Pulmonary artery endothelial cell (primary cell): Measurements from ENCODE around the gene GALK2. TPM values are rescaled to one million over a fixed set of nuclear protein-coding genes. Genes with fewer than 3 reads are reported as not detected.

Experiments used
- DNase-seq: peaks from one replicate; pipeline ENCODE4 v3.0.0-alpha.2; 2011; ENCODE audit warnings: low read depth, low spot score
- total RNA-seq: library from RNA; depleted of rRNA; stranded (reverse); fragments of >200 nt; gene quantifications from 2 replicates; pipeline ENCODE4 v1.2.3, GENCODE V29; 2014

The GALK2 gene
- total RNA-seq, 1 donor from 2014 or later: 56.7 TPM

DNA sequence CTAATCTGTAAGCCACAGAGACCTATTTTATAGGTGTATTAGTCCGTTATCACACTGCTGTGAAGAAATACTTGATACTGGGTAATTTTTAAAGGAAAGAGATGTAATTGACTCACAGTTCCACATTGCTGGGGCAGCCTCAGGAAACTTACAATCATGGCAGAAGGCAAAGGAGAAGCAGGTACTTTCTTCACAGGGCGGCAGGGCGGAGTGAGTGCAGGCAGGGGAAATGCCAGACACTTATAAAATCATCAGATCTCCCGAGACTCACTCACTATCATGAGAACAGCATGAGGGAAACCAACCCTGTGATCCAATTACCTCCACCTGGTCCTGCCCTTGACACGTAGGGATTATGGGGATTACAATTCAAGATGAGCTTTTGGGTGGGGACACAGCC lies 108.7 kb downstream of the GALK2 start:
- no peak for DNase-seq

DNA sequence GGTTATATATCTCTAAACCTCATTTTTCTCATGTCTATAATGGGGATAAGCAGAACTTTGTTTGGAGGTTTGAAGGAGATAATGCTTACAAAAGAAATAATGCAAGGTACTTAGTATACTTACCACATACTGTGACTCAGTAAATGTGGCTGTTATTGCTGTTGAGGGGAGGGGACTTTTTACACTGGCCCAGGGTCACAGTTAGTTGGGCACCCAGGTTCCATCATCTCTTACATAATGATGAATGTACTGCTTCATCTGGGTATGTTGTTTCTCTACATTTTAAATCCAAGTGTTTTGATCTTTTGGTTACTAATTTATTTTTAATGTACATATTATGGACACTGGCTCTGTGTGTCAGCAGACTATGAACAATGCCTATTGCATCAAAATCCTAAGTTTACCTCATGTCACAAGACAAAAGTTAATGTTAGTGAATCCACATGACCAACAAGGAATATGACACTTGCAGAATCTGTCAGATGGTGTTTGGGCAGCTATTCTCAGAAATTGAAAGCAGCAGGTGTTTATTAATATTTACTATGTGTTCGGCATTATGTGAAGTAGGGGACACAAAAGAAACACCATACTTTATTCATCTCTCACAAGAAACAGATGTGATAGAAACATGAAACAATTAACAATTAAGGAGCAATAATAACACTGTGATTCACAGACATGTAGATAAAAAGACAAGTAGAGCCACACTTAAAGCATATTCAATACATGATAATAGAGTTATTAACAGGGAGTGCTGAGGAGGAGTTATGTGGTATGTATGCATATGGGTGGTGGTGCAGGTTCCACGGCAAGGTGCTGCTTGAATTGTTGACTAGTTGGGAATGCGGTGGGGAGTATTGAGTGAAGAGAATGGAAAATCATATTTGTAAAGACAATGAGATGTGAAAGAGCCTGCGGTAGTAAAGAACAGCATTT lies 109.7 kb downstream of the GALK2 start:
- no peak for DNase-seq

DNA sequence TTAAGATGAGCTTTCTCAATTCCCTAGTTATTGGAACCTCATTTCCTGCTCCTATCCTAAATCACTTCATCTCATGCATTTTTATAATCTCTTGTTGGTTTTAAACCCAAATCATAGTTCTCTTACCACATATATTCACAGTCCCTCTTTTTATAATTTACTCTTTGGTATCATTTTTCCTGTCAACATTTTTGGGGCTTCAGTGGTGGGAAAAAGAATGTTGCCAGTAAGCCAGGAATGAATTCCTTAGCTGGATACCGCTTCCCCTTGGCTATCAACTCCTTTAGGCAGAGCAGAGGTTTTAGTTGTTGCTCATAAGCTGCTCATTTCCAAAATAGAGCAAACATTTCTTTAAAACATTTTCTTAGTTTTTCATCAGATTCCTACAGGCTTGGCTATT lies 112.3 kb downstream of the GALK2 start:
- DNase-seq: no peak

DNA sequence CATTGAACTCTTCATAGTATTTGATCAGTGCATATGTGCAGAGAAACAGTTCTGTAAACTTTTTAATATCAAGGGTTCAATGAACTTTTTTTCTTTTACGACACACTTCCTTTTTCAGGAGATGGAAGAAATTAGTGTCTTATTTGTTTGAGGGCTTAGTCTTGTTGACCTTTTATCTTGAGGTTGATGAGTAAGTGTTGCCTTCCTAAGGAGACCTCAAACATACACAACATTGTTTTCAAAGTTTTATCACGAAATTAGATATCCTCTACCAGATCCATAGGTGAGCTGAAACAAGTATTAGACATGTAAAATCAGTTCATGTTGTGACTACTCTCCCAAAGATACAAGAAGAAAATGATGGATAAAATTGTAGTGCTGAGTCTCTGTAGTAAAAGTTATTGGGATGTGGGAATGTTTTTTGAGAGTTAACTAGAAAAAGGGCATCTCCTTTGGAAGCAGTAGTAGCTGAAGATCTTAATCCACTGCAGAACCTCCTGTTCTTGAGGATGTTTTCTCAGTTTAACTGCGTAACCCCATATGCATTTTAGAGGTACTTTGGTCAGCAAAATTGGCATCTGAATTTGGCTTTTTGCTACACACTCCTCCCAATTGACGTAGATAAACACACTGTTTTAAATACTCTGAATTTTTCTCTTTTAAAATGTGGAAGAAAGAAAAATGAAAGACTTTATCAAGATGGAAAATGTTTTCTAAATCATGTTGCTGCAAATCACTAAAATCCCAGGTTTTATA lies 116.8 kb downstream of the GALK2 start:
- DNase-seq: no peak

DNA sequence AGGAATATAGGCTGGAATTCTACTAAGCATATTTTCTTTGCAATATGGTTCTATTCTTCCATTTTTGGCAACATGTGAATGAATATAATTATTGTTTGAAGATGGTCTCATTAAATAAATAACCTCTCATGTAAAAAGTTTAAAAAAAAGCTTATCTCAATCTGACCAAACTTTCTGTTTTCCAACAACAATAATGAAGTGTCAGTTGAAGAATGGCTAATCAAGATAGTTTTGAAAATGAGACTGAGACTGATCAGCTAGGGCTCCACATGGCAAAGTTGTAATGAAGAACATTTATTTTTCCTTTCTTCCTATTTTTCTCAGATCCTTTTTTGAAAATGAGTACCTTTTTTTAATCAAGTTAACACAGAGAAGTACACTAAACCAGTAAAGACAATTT lies 117.4 kb downstream of the GALK2 start:
- DNase-seq: no peak

DNA sequence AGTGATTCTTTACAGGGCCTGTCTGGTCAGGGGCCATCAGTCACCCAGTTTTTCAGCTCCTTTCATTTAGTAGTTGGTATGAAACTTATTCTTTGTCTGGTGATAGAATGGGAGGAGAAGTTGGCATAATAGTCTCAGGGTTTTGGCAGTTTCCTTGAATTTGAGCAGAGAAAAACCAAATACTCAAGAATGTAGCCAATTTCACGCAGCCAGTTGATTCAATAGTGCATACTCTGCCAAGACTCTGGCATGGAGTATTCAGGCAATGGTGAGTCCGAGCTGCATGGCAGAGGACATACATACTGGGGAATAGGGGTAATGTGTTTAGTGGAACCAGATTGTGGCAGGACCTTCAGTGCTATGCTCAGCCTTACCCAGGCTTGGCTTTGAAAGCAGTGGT lies 118.3 kb downstream of the GALK2 start:
- no peak for DNase-seq

DNA sequence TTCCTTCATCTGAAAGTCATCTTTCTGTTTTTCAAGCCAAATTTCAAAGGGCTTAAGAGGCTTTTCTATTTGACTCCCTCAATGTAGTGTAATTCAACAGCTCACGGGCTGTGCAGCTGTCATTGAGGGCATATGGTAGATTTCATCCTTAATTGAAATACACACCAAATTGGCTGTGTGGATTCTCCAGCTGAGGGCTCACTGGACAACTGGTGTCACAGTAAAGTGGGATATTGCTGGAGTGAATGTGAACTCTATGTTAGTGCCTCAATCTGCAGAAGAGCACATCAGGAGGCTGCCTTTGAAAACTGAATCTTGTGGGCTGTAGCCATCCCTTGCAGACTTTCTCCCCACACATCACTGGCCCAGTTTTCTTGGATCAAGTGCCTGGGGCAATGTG lies 120.1 kb downstream of the GALK2 start:
- no peak for DNase-seq

DNA sequence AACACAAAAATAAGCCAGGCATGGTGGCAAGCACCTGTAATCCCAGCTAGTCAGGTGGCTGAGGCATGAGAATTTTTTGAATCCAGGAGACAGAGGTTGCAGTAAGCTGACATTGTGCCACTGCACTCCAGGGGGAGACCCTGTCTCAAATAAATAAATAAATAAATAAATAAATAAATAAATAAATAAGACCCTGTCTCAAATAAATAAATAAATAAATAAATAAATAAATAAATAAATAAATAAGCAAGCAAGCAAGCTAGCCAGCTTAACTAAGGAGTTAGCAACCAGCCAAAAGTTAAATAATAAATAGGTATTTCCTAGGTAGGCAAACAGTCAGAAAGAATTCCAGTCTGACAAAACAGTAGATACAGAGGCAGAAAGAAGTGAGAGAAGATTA lies 123.9 kb downstream of the GALK2 start:
- DNase-seq: no peak

DNA sequence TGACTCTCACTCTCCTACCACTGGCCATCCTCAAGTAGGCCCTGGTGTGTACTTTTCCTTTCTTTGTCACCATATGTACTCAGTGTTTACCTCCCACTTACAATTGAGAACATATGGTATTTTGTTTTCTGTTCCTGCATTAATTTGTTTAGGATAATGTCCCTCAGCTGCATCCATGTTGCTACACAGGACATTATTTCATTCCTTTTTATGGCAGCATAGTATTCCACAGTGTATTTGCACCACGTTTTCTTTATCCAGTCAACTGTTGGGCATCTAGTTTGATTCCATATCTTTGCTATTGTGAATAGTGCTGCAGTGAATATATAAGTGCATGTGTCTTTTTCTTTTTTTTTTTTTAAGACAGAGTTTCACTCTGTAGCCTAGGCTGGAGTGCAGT lies 126.2 kb downstream of the GALK2 start:
- DNase-seq: no peak

DNA sequence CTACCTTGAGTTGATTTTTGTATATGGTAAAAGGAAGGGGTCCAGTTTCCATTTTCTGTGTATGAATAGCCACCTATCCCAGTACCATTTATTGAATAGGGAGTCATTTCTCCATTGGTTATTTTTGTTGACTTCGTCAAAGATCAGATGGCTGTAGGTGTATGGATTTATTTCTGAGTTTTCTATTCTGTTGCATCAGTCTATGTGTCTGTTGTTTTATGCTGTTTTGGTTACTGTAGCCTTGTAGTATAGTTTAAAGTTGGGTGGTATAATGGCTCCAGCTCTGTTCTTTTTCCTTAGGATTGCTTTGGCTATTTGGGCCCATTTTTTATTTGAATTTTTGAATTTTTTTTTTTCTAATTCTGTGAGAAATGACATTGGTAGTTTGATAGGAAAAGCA lies 127.5 kb downstream of the GALK2 start:
- DNase-seq: no peak

DNA sequence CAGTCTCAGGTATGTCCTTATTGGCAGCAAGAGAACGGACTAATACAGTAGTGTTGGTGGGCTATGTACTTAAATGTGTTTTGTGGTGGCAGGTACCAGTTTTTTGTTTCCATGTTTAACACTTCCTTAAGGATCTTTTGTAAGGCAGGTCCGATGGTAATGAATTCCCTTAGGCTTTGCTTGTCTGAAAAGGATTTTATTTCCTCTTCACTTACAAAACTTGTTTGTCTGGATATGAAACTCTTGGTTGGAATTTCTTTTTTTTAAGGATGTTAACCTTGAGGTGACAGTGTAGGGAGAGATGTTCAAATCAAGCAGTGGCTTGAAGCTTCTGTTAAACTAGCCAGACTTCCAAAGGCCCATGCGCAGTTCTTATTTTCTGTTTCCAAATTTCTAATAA lies 130.8 kb downstream of the GALK2 start:
- DNase-seq: no peak

DNA sequence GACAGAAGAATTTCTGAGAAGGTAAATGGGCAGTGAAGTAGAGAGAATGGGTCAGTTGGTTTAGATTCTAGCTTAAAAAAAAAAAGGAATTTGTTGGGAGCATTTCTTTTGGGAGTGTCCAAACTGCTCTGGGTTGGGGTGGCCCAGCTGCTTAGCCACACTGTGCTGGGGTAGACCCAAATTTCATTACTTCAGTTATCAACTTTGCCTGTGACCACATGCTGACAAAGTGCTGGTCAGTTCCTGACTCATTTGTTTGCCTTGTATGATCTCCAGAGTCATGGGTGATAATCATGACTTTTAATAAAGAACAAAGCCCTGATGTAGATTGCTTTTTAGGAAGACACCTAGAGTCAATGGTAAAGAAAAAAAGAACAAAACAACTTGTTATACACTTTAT lies 131.5 kb downstream of the GALK2 start:
- DNase-seq: no peak

DNA sequence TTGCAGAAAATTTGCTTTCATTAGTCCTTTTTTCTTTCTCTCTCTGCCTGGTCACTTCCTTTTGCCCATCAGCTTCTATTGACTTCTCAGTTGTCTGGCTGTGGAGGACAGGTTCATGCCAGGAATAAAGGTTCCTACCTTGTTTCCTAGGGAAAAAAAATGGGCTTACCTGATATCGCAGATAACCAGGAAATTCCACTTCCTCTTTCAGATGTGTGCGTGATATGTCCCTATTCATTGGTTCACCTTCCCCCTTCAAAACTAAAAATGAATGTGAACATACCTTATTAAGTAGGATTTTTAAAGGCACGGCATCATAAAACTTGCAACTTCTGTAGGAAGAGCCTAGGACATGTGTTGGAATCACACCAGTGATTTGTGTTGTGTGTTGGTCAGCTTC lies 133.0 kb downstream of the GALK2 start:
- no peak for DNase-seq

DNA sequence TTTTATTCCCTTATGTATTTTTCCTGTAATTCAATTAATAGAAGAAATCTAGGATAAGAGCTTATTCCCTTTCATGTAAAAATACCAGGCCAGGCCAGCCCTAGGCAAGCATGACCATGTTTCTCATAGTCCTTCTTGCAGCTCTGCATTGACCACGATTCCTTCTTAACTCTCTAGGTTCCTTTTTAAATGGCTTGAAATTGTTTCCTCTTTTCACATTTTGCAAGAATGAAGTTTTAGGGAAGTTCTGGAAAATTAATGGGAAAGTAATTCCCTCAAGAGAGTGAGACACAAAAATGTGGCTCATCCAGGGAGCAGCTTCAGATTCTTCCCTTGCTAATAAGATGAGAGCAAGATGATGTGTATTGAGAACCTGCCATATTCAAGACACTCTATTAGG lies 136.5 kb downstream of the GALK2 start:
- DNase-seq: no peak

DNA sequence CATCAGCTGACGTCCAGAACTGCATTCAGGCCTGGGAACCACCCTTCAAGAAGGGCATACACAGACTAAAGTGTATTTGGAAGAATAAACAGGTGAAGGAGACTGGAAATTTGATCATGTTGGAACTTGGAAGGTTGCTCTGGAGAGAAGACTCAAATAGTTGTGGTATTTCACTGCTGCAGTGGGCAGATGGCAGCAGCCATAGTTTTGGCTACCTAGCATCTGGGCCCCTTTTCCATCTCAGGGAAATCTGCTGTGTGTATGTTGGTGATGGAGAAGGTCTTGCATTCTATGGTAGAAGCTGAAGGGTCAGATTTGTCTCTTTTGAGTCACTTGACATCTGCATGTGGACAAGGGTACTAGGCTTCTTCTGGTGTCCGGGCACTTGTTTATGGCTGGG lies 138.6 kb downstream of the GALK2 start:
- no peak for DNase-seq

DNA sequence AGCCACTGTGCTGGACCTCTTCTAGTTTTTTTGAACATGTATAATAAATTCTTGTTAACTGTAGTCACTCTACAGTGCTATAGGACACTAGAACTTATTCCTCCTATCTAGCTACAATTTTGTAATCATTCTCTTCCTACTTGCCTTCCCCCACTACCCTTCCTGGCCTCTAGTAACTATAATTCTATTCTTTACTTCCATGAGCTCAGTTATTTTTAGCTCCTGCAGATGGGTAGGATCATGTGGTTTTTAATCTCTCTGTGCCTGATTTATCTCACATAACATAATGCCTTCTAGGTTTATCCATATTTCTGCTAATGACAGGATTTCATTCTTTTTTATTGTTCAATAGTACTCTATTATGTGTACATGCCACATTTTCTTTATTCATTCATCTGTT lies 139.8 kb downstream of the GALK2 start:
- no peak for DNase-seq

DNA sequence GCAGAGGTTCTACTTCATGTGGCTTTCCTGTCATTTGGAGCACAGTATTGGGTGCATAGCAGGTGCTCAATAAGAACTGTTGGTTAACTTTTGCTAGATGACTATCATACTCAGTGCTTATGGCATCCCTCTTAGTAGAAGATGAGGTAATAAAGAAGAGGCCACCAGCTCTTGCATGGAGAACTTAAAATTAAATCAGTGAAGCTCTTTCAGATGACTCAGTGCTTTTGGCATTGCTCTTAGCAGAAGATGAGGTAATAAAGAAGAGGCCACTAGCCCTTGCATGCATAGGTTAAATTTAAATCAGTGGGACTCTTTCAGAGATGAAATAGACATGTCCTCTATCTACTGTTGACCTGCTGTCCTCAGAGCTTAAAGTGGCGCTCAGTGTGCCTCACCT lies 143.6 kb downstream of the GALK2 start:
- no peak for DNase-seq

DNA sequence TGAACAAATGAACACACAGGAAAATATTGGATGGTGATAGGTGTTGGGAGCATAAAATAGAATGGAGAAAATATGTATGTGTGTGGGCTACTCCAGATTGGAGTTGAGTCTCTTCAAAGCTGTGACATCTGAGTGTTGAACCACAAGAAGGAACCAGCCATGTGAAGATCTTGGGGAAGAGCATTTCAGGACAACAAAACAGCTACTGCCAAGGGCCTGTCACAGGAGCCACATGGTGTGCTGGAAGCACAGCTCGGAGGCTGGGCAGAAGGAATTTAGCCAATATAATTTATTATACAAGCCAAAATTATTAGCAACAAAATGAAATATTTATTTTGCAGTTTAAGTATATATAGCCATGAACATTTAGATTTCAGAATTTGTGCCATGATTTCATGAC lies 144.7 kb downstream of the GALK2 start:
- no peak for DNase-seq

DNA sequence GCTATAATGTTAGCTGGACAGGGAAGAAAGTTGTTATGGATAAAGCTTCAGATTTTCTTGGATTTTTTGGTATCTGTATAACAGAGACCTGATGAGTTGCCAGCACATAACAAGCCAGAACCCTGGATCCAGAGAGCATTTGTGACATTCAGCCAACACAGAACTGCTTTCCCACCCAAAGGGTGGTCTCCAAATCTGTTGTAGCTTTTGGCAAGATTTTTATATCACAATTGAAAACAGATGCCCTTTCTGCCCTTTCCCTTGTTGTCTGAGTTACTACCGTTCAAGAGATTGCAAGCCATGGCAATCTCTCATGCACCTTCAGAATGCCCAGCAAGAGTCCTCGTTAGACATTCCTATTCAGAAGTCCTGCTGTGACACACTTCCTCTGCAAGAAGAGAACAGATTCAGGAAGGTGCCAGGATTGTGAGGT lies 145.4 kb downstream of the GALK2 start:
- no peak for DNase-seq

DNA sequence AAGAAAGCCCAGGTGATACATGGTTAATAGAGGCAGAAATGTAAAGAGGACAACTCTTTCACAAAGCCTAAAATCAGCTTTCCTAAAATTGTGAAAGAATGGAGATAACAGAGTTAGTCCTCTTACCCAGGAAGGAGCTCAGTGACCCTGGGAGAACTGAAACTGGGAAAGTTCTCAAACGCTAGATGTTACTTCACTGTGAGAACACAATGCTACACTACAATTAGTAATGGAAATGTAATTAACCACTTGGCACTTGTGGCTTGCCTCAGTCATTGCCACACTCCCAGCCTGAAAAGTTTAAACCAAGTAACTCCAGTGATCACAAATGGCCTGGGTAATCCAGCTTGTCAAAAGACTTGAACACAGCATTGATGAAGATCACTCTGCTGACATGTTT lies 150.3 kb downstream of the GALK2 start:
- no peak for DNase-seq

DNA sequence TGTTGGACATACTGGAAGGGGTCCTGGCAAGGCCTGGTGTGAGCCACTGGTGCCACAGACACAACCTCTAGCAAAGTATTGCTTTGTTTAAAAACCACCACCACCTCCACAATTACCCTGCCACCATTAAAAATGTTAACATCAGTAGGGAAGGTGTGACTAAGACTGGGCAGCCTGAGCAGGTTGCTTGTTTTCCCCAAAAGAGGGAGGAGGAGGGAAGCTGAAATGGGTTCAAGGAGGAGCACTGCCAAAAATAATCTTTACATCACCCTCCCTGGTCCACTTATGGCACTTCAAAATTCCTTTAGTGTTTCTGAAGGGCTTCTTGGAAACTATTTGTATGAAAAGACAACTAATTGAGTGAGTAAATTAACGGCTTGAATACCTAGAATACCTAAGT lies 153.2 kb downstream of the GALK2 start:
- no peak for DNase-seq

DNA sequence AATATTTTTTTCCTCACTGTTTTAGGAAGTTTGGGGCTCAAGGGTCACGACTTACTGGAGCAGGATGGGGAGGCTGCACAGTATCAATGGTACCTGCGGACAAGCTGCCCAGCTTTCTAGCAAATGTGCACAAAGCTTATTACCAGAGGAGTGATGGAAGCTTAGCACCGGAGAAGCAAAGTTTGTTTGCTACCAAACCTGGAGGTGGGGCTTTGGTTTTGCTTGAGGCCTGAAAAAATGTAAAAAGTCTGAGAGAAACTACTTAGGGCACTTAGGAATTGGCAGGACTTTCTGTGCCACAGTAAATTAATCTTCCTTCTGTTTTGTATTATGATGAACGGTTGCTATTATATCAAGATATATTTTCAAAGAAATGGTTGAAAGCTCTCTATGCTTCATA lies 157.9 kb downstream of the GALK2 start:
- DNase-seq: no peak

DNA sequence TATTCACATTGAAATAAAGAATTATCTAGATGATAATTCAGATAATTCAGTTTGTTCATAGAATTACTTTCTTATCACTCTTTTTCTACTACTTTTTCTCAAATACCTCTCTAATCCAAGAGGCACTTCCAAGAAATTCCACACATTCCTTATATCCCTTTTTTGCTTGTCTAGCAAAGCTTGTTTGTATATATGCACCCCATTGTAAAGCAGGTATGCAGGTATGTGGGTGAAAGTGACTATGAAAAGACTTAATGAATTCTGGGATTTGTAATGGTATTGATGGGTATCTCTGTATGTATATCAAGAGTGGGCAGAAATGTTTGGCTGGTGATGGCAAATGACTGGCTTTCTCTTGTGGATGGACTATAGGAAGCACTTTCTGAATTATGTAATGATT lies 158.9 kb downstream of the GALK2 start:
- no peak for DNase-seq
